K562 (cell line): ENCODE data around the gene ITGB2. TPM values are rescaled to one million over a fixed set of nuclear protein-coding genes. Genes with fewer than 3 reads are reported as not detected.

Experiments
- BDP1 ChIP-seq: IDR thresholded peaks from 3 replicates; pipeline ENCODE4 v1.6.1; 2011; ENCODE audit not compliant: insufficient read length, insufficient read depth
- HDAC8 ChIP-seq: fragments of 450-650 bp; IDR thresholded peaks from 2 replicates; pipeline ENCODE4 v1.6.1; 2016; ENCODE audit warnings: mild to moderate bottlenecking, missing genetic modification characterization, moderate library complexity, missing compliant biosample characterization
- KAT7 ChIP-seq: sonication (generic); formaldehyde crosslinking; IDR thresholded peaks from 2 replicates; pipeline ENCODE4 v1.8.0; 2022; ENCODE audit warnings: missing genetic modification reagents, mild to moderate bottlenecking, borderline replicate concordance
- MBD1 ChIP-seq: fragments of 250-450 bp; sonication (Bioruptor Pico); IDR thresholded peaks from 2 replicates; pipeline ENCODE4 v1.8.0; 2022; ENCODE audit warnings: inconsistent platforms
- MCM7 ChIP-seq, 2 experiments: fragments of 450-650 bp; IDR thresholded peaks; 2 replicates each; pipeline ENCODE4 v1.6.1; 2016 to 2018
- RBFOX2 ChIP-seq: fragments of 200-400 bp; formaldehyde crosslinking; IDR thresholded peaks from 2 replicates; pipeline ENCODE4 v1.6.1; 2017; ENCODE audit warnings: low read depth, mild to moderate bottlenecking, low read length, moderate library complexity
- TAF9B ChIP-seq: fragments of 450-650 bp; IDR thresholded peaks from 2 replicates; pipeline ENCODE4 v1.6.1; 2018; ENCODE audit warnings: mild to moderate bottlenecking; ENCODE audit not compliant: partially characterized antibody
- ZNF347 ChIP-seq: fragments of 450-650 bp; formaldehyde crosslinking; IDR thresholded peaks from 2 replicates; pipeline ENCODE4 v1.4.0; 2020; ENCODE audit warnings: low read depth, mild to moderate bottlenecking, moderate library complexity
- polyA plus RNA-seq, 8 experiments: library from polyadenylated mRNA; depleted of rRNA in 4 of 8; stranded (reverse) in 5 of 8; unstranded in 3 of 8; fragments of >200 nt; fragmentation: Nextera tagmentation in 2 of 8; fragmentation: Illumina TruSeq in 1 of 8; extraction: Ambion mirVana in 2 of 8; extraction: Trizol in 1 of 8; gene quantifications; 2 replicates each; pipeline versions ENCODE4 v1.2.1 to v1.2.3, GENCODE V29; 2011 to 2014; ENCODE audit warnings: inconsistent platforms in 1 of 8, missing spikeins in 1 of 8
- total RNA-seq, 7 experiments: library from RNA; depleted of rRNA in 6 of 7; stranded (reverse); fragments of >200 nt in 6 of 7; fragmentation: Illumina TruSeq in 2 of 7; extraction: Trizol in 2 of 7; gene quantifications; 2 replicates each; pipeline versions ENCODE4 v1.2.1 to v1.2.3, GENCODE V29; 2011 to 2021; ENCODE audit warnings: low replicate concordance in 1 of 7

The ITGB2 gene
- total and polyA plus RNA-seq, 9 of the 15 experiments (the other 6 are each of a cell fraction or from before 2014, with no cell fraction given) = 0.07 to 1.3 (median 0.51) TPM; not detected in 2

DNA sequence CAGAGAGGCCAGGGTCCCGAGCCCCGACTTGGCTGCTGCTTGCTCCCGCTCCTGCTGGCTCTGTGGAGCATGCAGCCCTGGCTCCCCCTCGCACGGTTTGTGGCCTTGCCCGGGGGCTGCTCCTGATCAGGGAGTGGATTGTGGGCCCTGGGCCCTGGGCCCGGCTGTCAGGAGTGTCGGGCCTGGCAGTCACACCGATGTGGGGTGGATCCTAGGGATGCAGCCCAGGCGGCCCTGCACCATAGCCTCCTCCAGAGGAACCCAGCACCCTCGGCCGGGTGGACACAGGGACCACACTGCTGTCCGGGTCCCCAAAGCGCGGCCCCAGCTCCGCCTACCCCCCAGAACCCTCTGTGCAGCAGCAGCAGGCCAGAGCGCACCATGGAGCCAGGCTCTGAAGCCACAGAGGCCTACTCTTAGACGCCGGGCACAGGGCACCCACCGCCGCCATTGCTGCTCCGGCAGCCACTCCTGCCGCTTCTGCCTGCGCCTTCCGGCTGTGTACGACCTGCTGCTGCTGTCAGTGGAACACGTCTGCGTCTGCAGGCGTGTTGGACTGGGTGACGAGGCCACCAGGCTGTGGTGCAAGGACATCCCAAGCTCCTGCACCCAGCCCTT is 28.6 kb upstream of the ITGB2 start (continued):
- no peak for TF ChIP-seq MCM7 (IDR thresholded peaks at IDR 0.05)
- no peak for TF ChIP-seq HDAC8
- TF ChIP-seq ZNF347 (CRISPR knock-in tag) = no peak
- TF ChIP-seq TAF9B = no peak
- no peak for TF ChIP-seq KAT7 (CRISPR knock-in tag)
- peak; percentile 42; the same call in 1 of the 2 replicates for TF ChIP-seq RBFOX2
- no peak for TF ChIP-seq MBD1 (CRISPR knock-in tag)
- no peak for TF ChIP-seq BDP1
